ENCODE data around the gene GNG7.

DNA sequence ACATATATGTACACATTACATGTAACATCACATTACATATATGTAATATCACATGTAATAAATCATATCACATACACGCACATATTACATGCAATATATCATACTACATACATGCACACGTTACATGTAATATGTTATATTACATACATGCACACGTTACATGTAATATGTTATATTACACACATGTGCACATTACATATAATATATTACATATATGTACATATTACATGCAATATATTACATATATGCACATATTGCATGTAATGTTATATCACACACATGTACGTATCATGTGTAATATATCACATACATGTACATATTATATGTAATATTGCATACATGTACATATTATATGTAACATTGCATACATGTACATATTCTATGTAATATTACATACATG is 149.0 kb downstream of the GNG7 start:
- TF ChIP-seq, protein P1, sequence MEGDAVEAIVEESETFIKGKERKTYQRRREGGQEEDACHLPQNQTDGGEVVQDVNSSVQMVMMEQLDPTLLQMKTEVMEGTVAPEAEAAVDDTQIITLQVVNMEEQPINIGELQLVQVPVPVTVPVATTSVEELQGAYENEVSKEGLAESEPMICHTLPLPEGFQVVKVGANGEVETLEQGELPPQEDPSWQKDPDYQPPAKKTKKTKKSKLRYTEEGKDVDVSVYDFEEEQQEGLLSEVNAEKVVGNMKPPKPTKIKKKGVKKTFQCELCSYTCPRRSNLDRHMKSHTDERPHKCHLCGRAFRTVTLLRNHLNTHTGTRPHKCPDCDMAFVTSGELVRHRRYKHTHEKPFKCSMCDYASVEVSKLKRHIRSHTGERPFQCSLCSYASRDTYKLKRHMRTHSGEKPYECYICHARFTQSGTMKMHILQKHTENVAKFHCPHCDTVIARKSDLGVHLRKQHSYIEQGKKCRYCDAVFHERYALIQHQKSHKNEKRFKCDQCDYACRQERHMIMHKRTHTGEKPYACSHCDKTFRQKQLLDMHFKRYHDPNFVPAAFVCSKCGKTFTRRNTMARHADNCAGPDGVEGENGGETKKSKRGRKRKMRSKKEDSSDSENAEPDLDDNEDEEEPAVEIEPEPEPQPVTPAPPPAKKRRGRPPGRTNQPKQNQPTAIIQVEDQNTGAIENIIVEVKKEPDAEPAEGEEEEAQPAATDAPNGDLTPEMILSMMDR (conservative IDR thresholded peaks at IDR 0.05; ENCODE audit: low read length) = no peak
- no peak for TF ChIP-seq EZH2phosphoT487 (IDR thresholded peaks at IDR 0.05; ENCODE audit: borderline replicate concordance)
